ENCODE measurements around the gene ARL14EP. TPM values are rescaled to one million over a fixed set of nuclear protein-coding genes. Genes with fewer than 3 reads are reported as not detected.

ARL14EP gene
- total RNA-seq, 1 experiment from 2014 or later = 25.3 TPM

GRCh38 chr11:30364139-30364836 is 41.4 kb downstream of the ARL14EP start:
- H4K20me1 ChIP-seq (ENCODE audit: insufficient read depth) = no peaks in the 10 kb centered on the region
- DNase-seq (ENCODE audit: low read depth, low spot score) (no peak), ATAC-seq (no peak)
- H3K27ac ChIP-seq (ENCODE audit: low read depth, low read length) = no peak overlapping the region
- ChIA-PET CTCF (no interaction called here), RAD21 (ENCODE audit: low non-redundant PET in 1 of 2, low total read pairs in 2 of 2, uncharacterized antibody in 2 of 2, unreplicated experiment in 2 of 2) (no interaction called here), POLR2A (no interaction called here)
- H3K4me3 ChIP-seq (replicated peaks in 1 of 2; ENCODE audit: low read depth in 1 of 2, low read length in 2 of 2) = no peak overlapping the region
- TF ChIP-seq CTCF (IDR thresholded peaks at IDR 0.05 in 2 of 3, conservative IDR thresholded peaks at IDR 0.05 in 1 of 3; ENCODE audit: borderline replicate concordance in 1 of 3, insufficient read depth in 1 of 3, low read depth in 2 of 3, low read length in 2 of 3) = no peak
- TF ChIP-seq ELF1 (IDR thresholded peaks at IDR 0.05; ENCODE audit: borderline replicate concordance, low read depth) = no peak
- no peak for TF ChIP-seq CBX3 (IDR thresholded peaks at IDR 0.05; ENCODE audit: low read depth)
- no peak for TF ChIP-seq ATF3 (IDR thresholded peaks at IDR 0.05)
- no peak for TF ChIP-seq EGR1 (IDR thresholded peaks at IDR 0.05; ENCODE audit: low read depth)
- TF ChIP-seq EZH2phosphoT487 (IDR thresholded peaks at IDR 0.05; ENCODE audit: borderline replicate concordance) = no peak
- TF ChIP-seq CEBPB (IDR thresholded peaks at IDR 0.05; ENCODE audit: low read depth) = no peak
- no peak for TF ChIP-seq YY1 (IDR thresholded peaks at IDR 0.05; ENCODE audit: extremely low read depth, insufficient replicate concordance, low read depth, low read length)
- TF ChIP-seq SIN3A (IDR thresholded peaks at IDR 0.05; ENCODE audit: low read depth) = no peak
- no peak for TF ChIP-seq JUND (IDR thresholded peaks at IDR 0.05)
- no peak for TF ChIP-seq TCF7L2 (IDR thresholded peaks at IDR 0.05; ENCODE audit: borderline replicate concordance, extremely low read depth, insufficient read depth, insufficient read length)
- TF ChIP-seq POLR2A (IDR thresholded peaks at IDR 0.05; ENCODE audit: borderline replicate concordance, extremely low read depth, insufficient read depth, insufficient read length) = no peak
- no peak for TF ChIP-seq RAD21 (IDR thresholded peaks at IDR 0.05; ENCODE audit: low read depth)
- H3K9ac ChIP-seq (ENCODE audit: low read length) = no peak overlapping the region
- no peaks in the 10 kb centered on the region for H3K79me2 ChIP-seq (ENCODE audit: insufficient read depth, low read length)
- H3K36me3 ChIP-seq (ENCODE audit: control insufficient read depth in 1 of 2, insufficient read depth in 2 of 2, low read length in 2 of 2) = no peaks in the 10 kb centered on the region
- H3K4me2 ChIP-seq (ENCODE audit: low read length) = no peak overlapping the region
- BruUV-seq (replicated peaks) = no TSS peak
- intact Hi-C loops (cut with micrococcal nuclease) = no loop called here
- H3K9me3 ChIP-seq (ENCODE audit: control insufficient read depth in 1 of 2, insufficient read depth in 1 of 2, low read depth in 1 of 2, low read length in 2 of 2) = no peaks in the 10 kb centered on the region
- H2AFZ ChIP-seq (ENCODE audit: low read depth, low read length, poor library complexity, severe bottlenecking) = no peak overlapping the region
- peaks cover 37% of the 10 kb centered on the region; the same call in 1 of the 2 replicates for H3K27me3 ChIP-seq (ENCODE audit: insufficient read depth, low read length)
- H3K4me1 ChIP-seq (ENCODE audit: control insufficient read depth in 1 of 2, insufficient read depth in 2 of 2, low read length in 2 of 2) = no peaks in the 10 kb centered on the region
- H3K9me2 ChIP-seq (ENCODE audit: insufficient read depth) = no peaks in the 10 kb centered on the region
